Stomach (tissue), 9 donors: Measurements from ENCODE around the gene OSM. TPM values are rescaled to one million over a fixed set of nuclear protein-coding genes. Genes with fewer than 3 reads are reported as not detected.

Experiments used
- DNase-seq, 2 donors: peaks; one replicate each; pipeline versions ENCODE4 v3.0.0 to v3.0.0-alpha.2; 2013 to 2019
- H3K27ac ChIP-seq, 5 donors: fragments of 200-600 bp in 4 of 5; sonication (generic) in 4 of 5; one replicate each; pipeline ENCODE4 v1.5.1; 2013 to 2019; ENCODE audit warnings: mild to moderate bottlenecking in 1 of 5, moderate library complexity in 1 of 5
- H3K27me3 ChIP-seq, 3 donors: fragments of 200-600 bp; sonication (generic); one replicate each; pipeline ENCODE4 v1.5.1; 2017 to 2019; ENCODE audit warnings: mixed run types in 1 of 3
- H3K36me3 ChIP-seq, 4 donors: fragments of 200-600 bp; sonication (generic); 1 replicate in 3 of 4; 2 replicates in 1 of 4; pipeline ENCODE4 v1.5.1; 2016 to 2019
- H3K4me1 ChIP-seq, 4 donors: fragments of 200-600 bp; sonication (generic); one replicate each; pipeline ENCODE4 v1.5.1; 2016 to 2019
- H3K4me3 ChIP-seq, 4 donors: fragments of 200-600 bp; sonication (generic) in 3 of 4; one replicate each; pipeline ENCODE4 v1.5.1; 2016 to 2019; ENCODE audit warnings: mild to moderate bottlenecking in 1 of 4
- H3K9me3 ChIP-seq, 4 donors: fragments of 200-600 bp; sonication (generic); one replicate each; pipeline ENCODE4 v1.5.1; 2016 to 2019
- EP300 ChIP-seq: sonication (generic); formaldehyde crosslinking; IDR thresholded peaks from one replicate; pipeline ENCODE4 v1.6.1; 2017; ENCODE audit warnings: antibody characterized with exemption
- POLR2A ChIP-seq, 4 donors: fragments of 450-650 bp; IDR thresholded peaks; one replicate each; pipeline ENCODE4 v1.6.1; 2016; ENCODE audit warnings: antibody characterized with exemption in 4 of 4, control low read depth in 2 of 4, mild to moderate bottlenecking in 1 of 4, moderate library complexity in 1 of 4
- POLR2AphosphoS5 ChIP-seq, 3 donors: sonication (generic); formaldehyde crosslinking; IDR thresholded peaks; one replicate each; pipeline ENCODE4 v1.6.1; 2016; ENCODE audit warnings: antibody characterized with exemption in 3 of 3
- WGBS, 5 donors: extraction: QIAGEN DNeasy Blood & Tissue Kit in 3 of 5; methylation state at CpG; one replicate each; pipeline versions ENCODE4 v1.1.5 to v1.1.7; 2013 to 2018; 5-methylcytosine and 5-hydroxymethylcytosine counted together
- intact Hi-C: fragments of 100-400 bp; cut with DNase I; formaldehyde crosslinking; loops from one replicate; pipeline ENCODE4 v1.15.1; 2023; ENCODE audit warnings: low total_unique reads
- polyA plus RNA-seq, 3 donors: library from polyadenylated mRNA; stranded (reverse); fragments of 200-250 nt; gene quantifications; one replicate each; pipeline ENCODE4 v1.2.3, GENCODE V29; 2013
- total RNA-seq, 5 donors: library from RNA; depleted of rRNA; stranded (reverse); fragments of >200 nt; gene quantifications; one replicate each; pipeline versions ENCODE4 v1.1.0 to v1.2.3, GENCODE V29; 2014 to 2016
- TF ChIP-seq, protein P1 (sequence below), 7 experiments: fragments of 450-650 bp in 4 of 7; fragments of 200-600 bp in 3 of 7; sonication (generic) in 3 of 7; IDR thresholded peaks; one replicate each; pipeline ENCODE4 v1.5.1; 2016 to 2019; ENCODE audit warnings: antibody characterized with exemption in 7 of 7, control low read depth in 2 of 7, mild to moderate bottlenecking in 1 of 7
- donor health status: healthy with polysubstance abuse.
- donor health status: Bipolar disorder and iron deficiency.
- donor health status: healthy.

Gene OSM
- total and polyA plus RNA-seq, 8 donors = 0.33 to 22.7 (median 1.2) TPM; not detected in 4

DNA sequence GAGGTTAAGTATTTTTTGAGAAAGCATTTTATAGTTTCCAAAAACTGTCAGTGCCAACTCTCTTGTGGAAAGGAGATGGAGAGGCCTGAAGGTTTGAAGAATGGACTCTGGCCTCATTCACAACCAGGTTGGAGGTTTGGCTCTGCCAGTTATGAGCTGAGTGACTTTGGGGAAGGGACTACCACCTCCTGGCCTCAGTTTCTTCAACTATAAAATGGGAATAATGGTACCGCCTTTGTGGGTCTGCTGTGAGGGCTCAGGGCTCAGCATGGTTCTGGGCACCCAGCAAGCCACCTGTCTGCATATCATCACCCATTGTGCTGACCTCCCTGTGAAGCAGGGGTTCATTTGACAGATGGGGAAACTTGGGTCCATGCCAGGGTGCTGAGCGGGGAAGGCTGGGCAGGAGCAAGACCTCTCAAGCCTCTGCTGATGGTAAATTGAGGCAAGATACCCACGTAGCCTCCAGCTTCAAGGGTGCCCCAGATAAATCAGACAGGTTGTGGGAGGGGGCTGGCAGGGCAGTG is 16.5 kb downstream of the OSM start:
- no peak for TF ChIP-seq POLR2AphosphoS5 (IDR thresholded peaks at IDR 0.05)
- peaks cover 0 to 47% (median 15%) of the 10 kb centered on the region in 3 donors for H3K27me3 ChIP-seq
- H3K4me3 ChIP-seq = no peak overlapping the region
- peaks cover 27 to 89% (median 55%) of the 10 kb centered on the region in 4 donors for H3K4me1 ChIP-seq
- no peaks in the 10 kb centered on the region for H3K36me3 ChIP-seq
- 85 to 100% (median 89%) methylated on average over 1 to 3 of the region's 3 CpGs for WGBS, 5 donors
- no peak for DNase-seq
- H3K9me3 ChIP-seq = no peaks in the 10 kb centered on the region
- intact Hi-C loops = loop anchor here (5.0 kb wide), 1 partner anchor 138 kb away; no protein-coding TSS in a partner anchor
- H3K27ac ChIP-seq = peak overlapping the region in 3 of 5 donors; percentile 9 to 62 (median 25)

DNA sequence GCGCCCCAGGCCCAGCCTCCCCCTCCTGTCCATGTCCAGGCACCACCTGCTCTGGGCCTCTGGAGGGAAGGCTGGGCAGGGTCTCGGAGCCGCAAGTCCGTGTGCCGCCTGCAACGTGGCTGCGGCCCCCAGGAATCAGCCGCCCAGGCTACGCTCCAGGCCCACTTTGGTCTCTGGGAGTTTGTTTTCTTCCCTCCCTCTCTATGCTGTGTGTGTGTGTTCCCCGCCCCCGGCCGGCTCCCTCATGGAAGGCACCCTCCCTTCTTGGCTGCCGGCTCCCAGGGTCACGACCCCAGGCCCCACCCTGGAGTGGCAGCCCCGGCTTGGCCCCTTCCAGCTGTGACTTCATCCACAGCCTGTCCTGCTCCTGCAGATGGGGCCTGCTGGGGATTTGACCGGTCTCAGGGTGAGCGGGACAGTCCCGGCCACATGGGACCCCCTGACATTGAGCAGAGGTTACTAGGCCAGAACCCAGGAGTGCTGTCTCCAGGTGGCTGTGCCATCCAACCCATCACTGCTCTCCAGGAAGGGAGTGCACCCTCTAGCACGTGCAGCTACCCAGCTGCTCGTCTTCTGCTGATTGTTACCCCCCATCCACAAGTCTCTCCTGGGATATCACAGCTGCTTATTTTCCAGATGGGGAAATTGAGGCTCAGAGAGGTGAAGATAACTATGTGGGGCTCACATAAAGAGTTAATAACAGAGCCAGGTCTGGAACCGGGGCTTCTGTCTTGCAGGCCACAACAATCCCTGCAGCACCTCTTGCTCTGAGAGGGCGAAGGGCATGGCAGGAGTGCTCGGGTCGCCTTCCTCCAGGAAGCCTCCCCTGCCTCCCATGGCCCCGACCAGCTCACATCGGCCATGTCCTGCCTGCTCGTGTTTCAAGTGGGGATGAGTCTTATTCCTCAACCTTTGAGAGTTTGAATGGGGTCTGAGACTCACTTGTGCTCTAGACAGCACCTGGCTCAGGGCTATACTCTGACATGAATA is 17.3 kb downstream of the OSM start:
- 61 to 78% (median 73%) methylated on average over 21 to 27 of the region's 27 CpGs for WGBS, 5 donors
- intact Hi-C loops = loop anchor here (5.0 kb wide), 1 partner anchor 137 kb away; no protein-coding TSS in a partner anchor
- TF ChIP-seq POLR2AphosphoS5 (IDR thresholded peaks at IDR 0.05) = no peak
- TF ChIP-seq, protein P1, sequence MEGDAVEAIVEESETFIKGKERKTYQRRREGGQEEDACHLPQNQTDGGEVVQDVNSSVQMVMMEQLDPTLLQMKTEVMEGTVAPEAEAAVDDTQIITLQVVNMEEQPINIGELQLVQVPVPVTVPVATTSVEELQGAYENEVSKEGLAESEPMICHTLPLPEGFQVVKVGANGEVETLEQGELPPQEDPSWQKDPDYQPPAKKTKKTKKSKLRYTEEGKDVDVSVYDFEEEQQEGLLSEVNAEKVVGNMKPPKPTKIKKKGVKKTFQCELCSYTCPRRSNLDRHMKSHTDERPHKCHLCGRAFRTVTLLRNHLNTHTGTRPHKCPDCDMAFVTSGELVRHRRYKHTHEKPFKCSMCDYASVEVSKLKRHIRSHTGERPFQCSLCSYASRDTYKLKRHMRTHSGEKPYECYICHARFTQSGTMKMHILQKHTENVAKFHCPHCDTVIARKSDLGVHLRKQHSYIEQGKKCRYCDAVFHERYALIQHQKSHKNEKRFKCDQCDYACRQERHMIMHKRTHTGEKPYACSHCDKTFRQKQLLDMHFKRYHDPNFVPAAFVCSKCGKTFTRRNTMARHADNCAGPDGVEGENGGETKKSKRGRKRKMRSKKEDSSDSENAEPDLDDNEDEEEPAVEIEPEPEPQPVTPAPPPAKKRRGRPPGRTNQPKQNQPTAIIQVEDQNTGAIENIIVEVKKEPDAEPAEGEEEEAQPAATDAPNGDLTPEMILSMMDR (IDR thresholded peaks at IDR 0.05) = no peak
- TF ChIP-seq POLR2A (IDR thresholded peaks at IDR 0.05) = no peak
- no peak for TF ChIP-seq EP300
- Histone ChIP-seq H3K36me3 (no peaks in the 10 kb centered on the region), H3K9me3 (no peaks in the 10 kb centered on the region), H3K27me3 (peaks cover 0 to 54% (median 15%) of the 10 kb centered on the region in 3 donors), H3K4me3 (no peak overlapping the region), H3K27ac (peak overlapping the region in 2 of 5 donors; percentile 54 to 63), H3K4me1 (peaks cover 27 to 89% (median 55%) of the 10 kb centered on the region in 4 donors)
- DNase-seq = peak in 1 of 2 donors; percentile 86

DNA sequence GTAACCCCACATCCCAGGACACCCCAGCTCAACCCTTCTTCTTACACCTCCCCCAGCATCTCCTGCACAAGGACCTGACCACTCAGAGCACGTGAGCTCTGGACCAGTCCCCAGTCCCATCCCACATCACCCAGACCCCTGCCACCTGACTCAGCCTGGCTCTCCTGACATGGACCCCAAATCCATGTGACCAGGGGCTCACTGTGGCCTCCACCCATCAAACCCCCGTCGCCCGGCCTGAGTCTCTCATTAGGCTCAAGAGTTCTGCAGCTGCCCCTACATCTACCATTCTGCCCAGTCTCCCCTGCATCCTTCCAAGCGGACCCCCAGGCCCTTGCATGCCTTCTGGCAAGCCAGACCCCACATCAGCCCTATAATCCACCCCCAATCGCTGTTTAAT is 18.2 kb downstream of the OSM start:
- 64 to 82% (median 71%) methylated on average over 6 of the region's 6 CpGs for WGBS, 5 donors
- Histone ChIP-seq H3K4me3 (no peak overlapping the region), H3K27ac (peak overlapping the region in 2 of 5 donors; percentile 54 to 63), H3K36me3 (no peaks in the 10 kb centered on the region), H3K4me1 (peaks cover 25 to 82% (median 51%) of the 10 kb centered on the region in 4 donors), H3K27me3 (peaks cover 0 to 58% (median 15%) of the 10 kb centered on the region in 3 donors), H3K9me3 (no peaks in the 10 kb centered on the region)
- TF ChIP-seq, protein P1 (IDR thresholded peaks at IDR 0.05) = no peak
- TF ChIP-seq POLR2A (IDR thresholded peaks at IDR 0.05) = no peak
- TF ChIP-seq POLR2AphosphoS5 (IDR thresholded peaks at IDR 0.05) = no peak
- no peak for TF ChIP-seq EP300
- intact Hi-C loops = no loop called here
- DNase-seq = no peak

DNA sequence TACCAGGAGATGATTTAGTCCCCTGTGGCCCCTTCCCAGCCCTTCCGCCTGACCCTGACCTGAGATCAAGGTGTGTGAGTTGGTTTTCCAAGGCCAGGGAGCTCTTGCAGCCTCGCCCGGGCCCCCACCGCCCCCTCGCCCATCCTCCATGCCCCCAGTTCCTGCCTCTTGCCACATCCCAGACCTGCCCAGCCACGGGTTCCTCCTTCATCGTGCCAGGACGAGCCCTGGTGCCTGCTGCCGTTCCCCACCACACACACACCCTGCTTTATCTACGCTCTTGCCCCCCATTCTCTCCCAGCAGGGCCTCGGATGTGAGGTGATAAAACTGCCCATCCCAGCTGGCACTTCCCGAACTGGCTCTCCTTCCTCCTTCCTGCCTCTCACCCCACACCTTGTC is 18.7 kb downstream of the OSM start:
- intact Hi-C loops = no loop called here
- H3K4me3 ChIP-seq = no peak overlapping the region
- DNase-seq = no peak
- WGBS, 5 donors = 68 to 79% (median 73%) methylated on average over 11 to 12 of the region's 12 CpGs
- no peaks in the 10 kb centered on the region for H3K36me3 ChIP-seq
- no peaks in the 10 kb centered on the region for H3K9me3 ChIP-seq
- peaks cover 19 to 77% (median 46%) of the 10 kb centered on the region in 4 donors for H3K4me1 ChIP-seq
- H3K27ac ChIP-seq = peak overlapping the region in 2 of 5 donors; percentile 24 to 54
- peaks cover 0 to 58% (median 15%) of the 10 kb centered on the region in 3 donors for H3K27me3 ChIP-seq
- TF ChIP-seq POLR2AphosphoS5 (IDR thresholded peaks at IDR 0.05) (no peak), POLR2A (IDR thresholded peaks at IDR 0.05) (no peak), EP300 (no peak)
- TF ChIP-seq, protein P1 (IDR thresholded peaks at IDR 0.05) = no peak
